AG09309 (cell line): ENCODE measurements around the gene PKMYT1.

ENCODE experiments used
- DNase-seq: peaks from one replicate; pipeline ENCODE4 v3.0.0-alpha.2; 2010; ENCODE audit warnings: low read depth
- H3K4me3 ChIP-seq: 2 replicates; pipeline ENCODE4 v1.5.1; 2011; ENCODE audit warnings: mild to moderate bottlenecking, low read depth, low read length, moderate library complexity; ENCODE audit not compliant: control insufficient read depth
- CTCF ChIP-seq: IDR thresholded peaks from 2 replicates; pipeline ENCODE4 v1.5.1; 2011; ENCODE audit warnings: mild to moderate bottlenecking, low read depth, low read length, inconsistent platforms; ENCODE audit not compliant: insufficient read depth, control insufficient read depth; ENCODE audit errors: missing control alignments

Gene PKMYT1

DNA sequence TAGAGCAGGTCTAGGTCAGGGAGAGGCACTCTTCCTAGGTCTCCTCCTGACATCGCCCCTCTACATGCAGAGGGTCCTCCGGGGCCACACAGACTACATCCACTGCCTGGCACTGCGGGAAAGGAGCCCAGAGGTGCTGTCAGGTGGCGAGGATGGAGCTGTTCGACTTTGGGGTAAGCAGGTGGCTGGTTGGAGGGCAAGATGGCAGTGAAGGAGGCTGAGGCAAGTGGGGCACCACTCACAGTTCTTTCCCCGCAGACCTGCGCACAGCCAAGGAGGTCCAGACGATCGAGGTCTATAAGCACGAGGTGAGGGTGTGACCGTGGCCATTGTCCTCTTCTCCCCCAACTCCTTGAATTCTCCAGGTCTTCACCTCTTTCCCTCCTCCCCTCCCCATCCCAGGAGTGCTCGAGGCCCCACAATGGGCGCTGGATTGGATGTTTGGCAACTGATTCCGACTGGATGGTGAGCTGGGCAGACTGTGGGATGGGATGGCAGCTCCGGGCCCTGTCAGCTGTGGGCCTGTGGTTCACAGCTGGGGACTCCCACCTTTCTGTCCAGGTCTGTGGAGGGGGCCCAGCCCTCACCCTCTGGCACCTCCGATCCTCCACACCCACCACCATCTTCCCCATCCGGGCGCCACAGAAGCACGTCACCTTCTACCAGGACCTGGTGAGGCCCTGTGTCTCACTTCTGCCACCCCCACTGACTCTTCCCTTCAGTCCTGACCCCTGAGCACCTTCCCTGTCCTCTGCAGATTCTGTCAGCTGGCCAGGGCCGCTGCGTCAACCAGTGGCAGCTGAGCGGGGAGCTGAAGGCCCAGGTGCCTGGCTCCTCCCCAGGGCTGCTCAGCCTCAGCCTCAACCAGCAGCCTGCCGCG, 46.6 kb upstream of the PKMYT1 start:
- no peak for TF ChIP-seq CTCF
- no peak for DNase-seq
- H3K4me3 ChIP-seq, result no peak overlapping the region

DNA sequence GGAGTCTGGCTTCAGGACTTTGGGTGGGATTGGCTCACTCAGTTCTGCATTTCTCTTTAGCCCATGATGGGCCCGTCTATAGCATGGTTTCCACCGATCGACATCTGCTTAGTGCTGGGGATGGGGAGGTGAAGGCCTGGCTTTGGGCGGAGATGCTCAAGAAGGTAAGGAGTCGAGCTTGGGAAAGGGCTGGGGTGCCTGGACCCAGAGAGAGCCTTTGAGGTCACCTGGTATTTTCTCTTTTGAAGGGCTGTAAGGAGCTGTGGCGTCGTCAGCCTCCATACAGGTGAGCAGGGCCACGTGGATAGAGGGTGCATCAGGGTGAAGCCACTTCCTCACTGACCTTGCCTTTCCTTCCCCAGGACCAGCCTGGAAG, 45.7 kb upstream of the PKMYT1 start:
- no peak for TF ChIP-seq CTCF

GRCh38 chr16:3025032-3026002, 45.1 kb upstream of the PKMYT1 start:
- no peak overlapping the region for H3K4me3 ChIP-seq
- DNase-seq, result no peak
- TF ChIP-seq CTCF, result no peak

More for the DNA sequence above, 45.7 kb upstream of the PKMYT1 start:
- no peak for DNase-seq
- no peak overlapping the region for H3K4me3 ChIP-seq

DNA sequence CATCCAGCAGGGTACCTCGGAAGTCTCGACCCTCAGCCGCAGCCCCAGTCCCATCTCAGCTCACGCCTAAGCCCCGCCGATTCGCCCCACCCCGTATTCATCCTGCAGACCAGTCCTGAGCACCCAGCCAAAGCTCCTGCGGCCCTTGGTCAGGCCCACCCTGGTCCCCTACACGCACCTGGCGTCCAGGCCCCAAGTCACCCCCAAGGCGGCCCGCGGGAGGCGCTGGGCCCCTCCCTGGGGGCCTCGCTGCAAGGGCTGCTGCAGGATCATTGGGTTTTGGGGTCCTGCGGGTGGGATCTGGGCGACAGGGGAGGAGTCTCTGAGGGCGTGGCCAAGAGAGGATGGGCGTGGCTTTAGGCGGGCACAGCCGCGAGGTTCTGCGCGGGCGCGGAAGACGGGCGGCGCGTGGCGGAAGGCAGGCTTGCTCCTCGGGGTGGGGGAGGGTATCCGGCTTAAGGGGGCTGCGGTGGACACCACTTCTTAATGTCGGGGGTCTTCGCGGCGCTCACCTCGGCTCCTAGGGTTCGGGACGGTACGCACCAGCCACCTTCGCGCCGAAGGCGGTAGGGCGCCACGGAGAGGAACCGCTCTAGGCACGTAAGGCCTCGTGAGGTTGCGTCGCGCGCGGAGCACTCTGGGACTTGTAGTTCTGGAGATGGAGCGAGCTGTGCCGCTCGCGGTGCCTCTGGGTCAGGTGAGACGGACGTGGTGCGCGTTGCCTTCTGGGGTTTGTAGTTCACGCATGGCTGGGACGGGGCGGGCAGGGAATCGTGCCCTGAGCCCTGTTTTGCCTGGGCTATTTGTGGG, 43.6 kb upstream of the PKMYT1 start, which contains the start of the genes HCFC1R1 and THOC6:
Gene HCFC1R1, minus strand, starts transcription at position 274 of the 810 bp plus-strand sequence. Its CDS starts 1 bp downstream, at position 273.
Gene THOC6, plus strand, starts transcription at position 367 of the 810 bp plus-strand sequence. Its CDS starts 292 bp downstream, at position 659.
- TF ChIP-seq CTCF, result no peak
- DNase-seq, result peak; percentile 90
- H3K4me3 ChIP-seq, result peak within 1 kb of the TSS; percentile 62

DNA sequence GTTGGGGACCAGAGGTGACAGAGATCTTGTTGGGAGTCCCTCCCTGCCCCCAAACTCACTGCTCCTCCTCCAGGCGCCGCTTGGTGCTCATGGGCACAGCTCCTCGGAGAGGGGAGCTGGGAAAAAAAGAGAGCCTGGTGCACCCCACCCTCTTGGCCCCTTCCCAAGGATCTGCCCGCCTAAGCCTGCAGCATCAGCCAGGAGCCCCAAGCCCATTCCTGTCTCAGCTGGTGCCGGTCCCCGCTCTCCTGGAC, 43.1 kb upstream of the PKMYT1 start:
- peak overlapping the region; percentile 62 for H3K4me3 ChIP-seq
- peak; percentile 49 for DNase-seq

More for the DNA sequence above, 43.1 kb upstream of the PKMYT1 start:
- TF ChIP-seq CTCF, result no peak
